Spleen (tissue), 7 donors: ENCODE data around the gene MYO1G.

Experiments
- CTCF ChIP-seq, 11 experiments: fragments of 200-600 bp in 7 of 11; fragments of 450-650 bp in 4 of 11; sonication (generic) in 4 of 11; IDR thresholded peaks in 8 of 11; conservative IDR thresholded peaks in 3 of 11; 1 replicate in 7 of 11; 2 replicates in 4 of 11; pipeline versions ENCODE4 v1.4.0 to v1.8.0; 2016 to 2021; ENCODE audit warnings: antibody characterized with exemption in 11 of 11, inconsistent platforms in 4 of 11, mild to moderate bottlenecking in 1 of 11
- POLR2A ChIP-seq, 3 donors: fragments of 450-650 bp; IDR thresholded peaks; one replicate each; pipeline ENCODE4 v1.5.1; 2017; ENCODE audit warnings: antibody characterized with exemption in 3 of 3, mild to moderate bottlenecking in 1 of 3
- POLR2AphosphoS5 ChIP-seq, 3 donors: sonication (generic); formaldehyde crosslinking; IDR thresholded peaks; one replicate each; pipeline ENCODE4 v1.5.1; 2017; ENCODE audit warnings: antibody characterized with exemption in 3 of 3
- donor health status: DM: no; HTN: no; CAD: no; lungs with moderate emphysema.
- donor health status: DM: no; HTN: no; CAD: no.
- donor health status: DM: no; HTN: no; CAD: no.

GRCh38 chr7:44994877-44995554 is 16.2 kb upstream of the MYO1G start:
- TF ChIP-seq CTCF (IDR thresholded peaks at IDR 0.05 in 8 of 11, conservative IDR thresholded peaks at IDR 0.05 in 3 of 11) = no peak
- TF ChIP-seq POLR2AphosphoS5 (IDR thresholded peaks at IDR 0.05) = no peak
- no peak for TF ChIP-seq POLR2A (IDR thresholded peaks at IDR 0.05)
